PC-3 (cell line): Measurements from ENCODE around the gene COL27A1. TPM values are rescaled to one million over a fixed set of nuclear protein-coding genes. Genes with fewer than 3 reads are reported as not detected.

Source experiments
- ATAC-seq: fragments of 200-7000 bp; cut with Tn5 transposase; 2 replicates; pipeline ENCODE4 v1.9.1; 2020; ENCODE audit warnings: mild to moderate bottlenecking, moderate library complexity
- BruUV-seq: library from RNA; stranded (reverse); fragments of 400-500 nt; replicated peaks from 2 replicates; lab custom pipeline; 2021; lab: Mats Ljungman, UMichigan
- CTCF ChIA-PET: fragments of 300-600 bp; sonication (Branson Sonifier 250); formaldehyde crosslinking; loops from one replicate; lab custom pipeline; 2022; ENCODE audit warnings: antibody characterized with exemption; lab: Charles Lee
- POLR2A ChIA-PET: fragments of 300-600 bp; sonication (Branson Sonifier 250); formaldehyde crosslinking; loops from one replicate; lab custom pipeline; 2022; ENCODE audit warnings: antibody characterized with exemption; ENCODE audit not compliant: unreplicated experiment; lab: Charles Lee
- DNase-seq: peaks from one replicate; pipeline ENCODE4 v3.0.0-alpha.2; 2015
- H2AFZ ChIP-seq: fragments of 300-600 bp; sonication (generic); 2 replicates; pipeline ENCODE4 v1.6.0; 2016; ENCODE audit warnings: antibody characterized with exemption, low read length
- H3F3A ChIP-seq: fragments of 300-600 bp; sonication (generic); one replicate; pipeline ENCODE4 v1.6.0; 2017; ENCODE audit warnings: antibody characterized with exemption, low read length, control low read depth, mild to moderate bottlenecking; ENCODE audit not compliant: unreplicated experiment
- H3K27ac ChIP-seq: fragments of 300-600 bp; sonication (generic); 2 replicates; pipeline ENCODE4 v1.5.1; 2016; ENCODE audit warnings: mild to moderate bottlenecking, low read length
- H3K27me3 ChIP-seq: fragments of 300-600 bp; sonication (generic); 2 replicates; pipeline ENCODE4 v1.6.1; 2016; ENCODE audit warnings: low read length, mixed read lengths
- H3K36me3 ChIP-seq: fragments of 300-600 bp; sonication (generic); 2 replicates; pipeline ENCODE4 v1.6.1; 2016; ENCODE audit warnings: low read depth, mixed run types, low read length, mixed read lengths
- H3K4me1 ChIP-seq: fragments of 300-600 bp; sonication (generic); 2 replicates; pipeline ENCODE4 v1.5.1; 2016; ENCODE audit warnings: low read length; ENCODE audit not compliant: insufficient read depth
- H3K4me2 ChIP-seq: fragments of 300-600 bp; sonication (generic); 2 replicates; pipeline ENCODE4 v1.6.0; 2016; ENCODE audit warnings: low read length
- H3K4me3 ChIP-seq: fragments of 300-600 bp; sonication (generic); 2 replicates; pipeline ENCODE4 v1.5.1; 2016; ENCODE audit warnings: mild to moderate bottlenecking, low read length, mixed read lengths
- H3K79me2 ChIP-seq: fragments of 300-600 bp; sonication (generic); 2 replicates; pipeline ENCODE4 v1.6.1; 2017; ENCODE audit warnings: low read length, mixed read lengths
- H3K9ac ChIP-seq: fragments of 300-600 bp; sonication (generic); 2 replicates; pipeline ENCODE4 v1.6.0; 2016; ENCODE audit warnings: mild to moderate bottlenecking, low read length
- H3K9me2 ChIP-seq: fragments of 300-600 bp; sonication (generic); replicated peaks from 2 replicates; pipeline ENCODE4 v1.6.1; 2016; ENCODE audit warnings: mixed run types, low read length, mixed read lengths
- H3K9me3 ChIP-seq: fragments of 300-600 bp; sonication (generic); 2 replicates; pipeline ENCODE4 v1.6.1; 2016; ENCODE audit warnings: low read length, mixed read lengths
- H4K20me1 ChIP-seq: fragments of 300-600 bp; sonication (generic); 2 replicates; pipeline ENCODE4 v1.6.1; 2016; ENCODE audit warnings: low read length, mixed read lengths
- EZH2 ChIP-seq: fragments of 300-600 bp; sonication (generic); IDR thresholded peaks from one replicate; pipeline ENCODE4 v1.6.1; 2017; ENCODE audit warnings: antibody characterized with exemption, mild to moderate bottlenecking, low read length; ENCODE audit not compliant: unreplicated experiment
- EZH2phosphoT487 ChIP-seq: fragments of 300-600 bp; sonication (generic); IDR thresholded peaks from 2 replicates; pipeline ENCODE4 v1.6.1; 2018; ENCODE audit warnings: mild to moderate bottlenecking, antibody characterized with exemption, low read length, borderline replicate concordance
- intact Hi-C: fragments of 100-400 bp; cut with micrococcal nuclease; formaldehyde crosslinking; loops from 2 replicates; pipeline ENCODE4 v1.9.0; 2023
- total RNA-seq: library from RNA; depleted of rRNA; stranded (reverse); fragments of >200 nt; gene quantifications from 2 replicates; pipeline ENCODE4 v1.2.3, GENCODE V29; 2014
- TF ChIP-seq, protein P1 (sequence below): fragments of 300-600 bp; sonication (generic); conservative IDR thresholded peaks from 2 replicates; pipeline ENCODE4 v1.5.1; 2017; ENCODE audit warnings: antibody characterized with exemption, low read depth, mild to moderate bottlenecking, low read length

The COL27A1 gene
- total RNA-seq, 1 experiment from 2014 or later = 4.3 TPM

DNA sequence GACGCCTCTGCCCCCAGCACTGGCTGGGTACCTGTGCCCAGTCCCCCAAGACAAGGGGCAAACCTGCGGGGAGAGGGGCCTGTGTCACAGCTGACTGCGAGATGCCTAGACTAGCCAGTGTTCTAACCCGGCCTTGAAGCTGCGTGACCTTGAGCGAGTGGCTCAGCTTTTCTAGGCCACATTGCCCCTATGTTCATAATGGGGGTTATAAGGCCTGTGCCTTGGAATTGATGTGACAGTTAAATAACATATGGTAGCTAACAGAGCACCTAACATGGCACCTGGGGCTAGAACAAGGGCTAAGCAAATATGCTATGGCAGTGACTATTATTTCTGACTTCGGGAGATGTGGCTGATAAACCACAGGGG lies 22.8 kb upstream of the COL27A1 start:
- no peaks in the 10 kb centered on the region for H3K9me3 ChIP-seq
- ChIA-PET POLR2A (interaction anchor here (0.6 kb wide), 1 partner anchor 199 kb away, joined by 6 read pairs; no protein-coding TSS in a partner anchor), CTCF (no interaction called here)
- no peak overlapping the region for H3K4me3 ChIP-seq
- 0 out of 2 replicates have a peak, but pooled peaks cover 10% of the 10 kb centered on the region for H3K27me3 ChIP-seq
- H3F3A ChIP-seq = no peaks in the 10 kb centered on the region
- H3K4me1 ChIP-seq = no peaks in the 10 kb centered on the region
- no peaks in the 10 kb centered on the region for H3K79me2 ChIP-seq
- DNase-seq = no peak
- no peaks in the 10 kb centered on the region for H3K9me2 ChIP-seq
- ATAC-seq = no peak
- TF ChIP-seq, protein P1, sequence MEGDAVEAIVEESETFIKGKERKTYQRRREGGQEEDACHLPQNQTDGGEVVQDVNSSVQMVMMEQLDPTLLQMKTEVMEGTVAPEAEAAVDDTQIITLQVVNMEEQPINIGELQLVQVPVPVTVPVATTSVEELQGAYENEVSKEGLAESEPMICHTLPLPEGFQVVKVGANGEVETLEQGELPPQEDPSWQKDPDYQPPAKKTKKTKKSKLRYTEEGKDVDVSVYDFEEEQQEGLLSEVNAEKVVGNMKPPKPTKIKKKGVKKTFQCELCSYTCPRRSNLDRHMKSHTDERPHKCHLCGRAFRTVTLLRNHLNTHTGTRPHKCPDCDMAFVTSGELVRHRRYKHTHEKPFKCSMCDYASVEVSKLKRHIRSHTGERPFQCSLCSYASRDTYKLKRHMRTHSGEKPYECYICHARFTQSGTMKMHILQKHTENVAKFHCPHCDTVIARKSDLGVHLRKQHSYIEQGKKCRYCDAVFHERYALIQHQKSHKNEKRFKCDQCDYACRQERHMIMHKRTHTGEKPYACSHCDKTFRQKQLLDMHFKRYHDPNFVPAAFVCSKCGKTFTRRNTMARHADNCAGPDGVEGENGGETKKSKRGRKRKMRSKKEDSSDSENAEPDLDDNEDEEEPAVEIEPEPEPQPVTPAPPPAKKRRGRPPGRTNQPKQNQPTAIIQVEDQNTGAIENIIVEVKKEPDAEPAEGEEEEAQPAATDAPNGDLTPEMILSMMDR = no peak
- TF ChIP-seq EZH2 = no peak
- no peak for TF ChIP-seq EZH2phosphoT487
- H3K9ac ChIP-seq = no peak overlapping the region
- H3K4me2 ChIP-seq = no peak overlapping the region
- no peak overlapping the region for H2AFZ ChIP-seq
- BruUV-seq = no TSS peak
- no peak overlapping the region for H3K27ac ChIP-seq
- H4K20me1 ChIP-seq = no peaks in the 10 kb centered on the region
- no peaks in the 10 kb centered on the region for H3K36me3 ChIP-seq
- intact Hi-C loops = no loop called here

DNA sequence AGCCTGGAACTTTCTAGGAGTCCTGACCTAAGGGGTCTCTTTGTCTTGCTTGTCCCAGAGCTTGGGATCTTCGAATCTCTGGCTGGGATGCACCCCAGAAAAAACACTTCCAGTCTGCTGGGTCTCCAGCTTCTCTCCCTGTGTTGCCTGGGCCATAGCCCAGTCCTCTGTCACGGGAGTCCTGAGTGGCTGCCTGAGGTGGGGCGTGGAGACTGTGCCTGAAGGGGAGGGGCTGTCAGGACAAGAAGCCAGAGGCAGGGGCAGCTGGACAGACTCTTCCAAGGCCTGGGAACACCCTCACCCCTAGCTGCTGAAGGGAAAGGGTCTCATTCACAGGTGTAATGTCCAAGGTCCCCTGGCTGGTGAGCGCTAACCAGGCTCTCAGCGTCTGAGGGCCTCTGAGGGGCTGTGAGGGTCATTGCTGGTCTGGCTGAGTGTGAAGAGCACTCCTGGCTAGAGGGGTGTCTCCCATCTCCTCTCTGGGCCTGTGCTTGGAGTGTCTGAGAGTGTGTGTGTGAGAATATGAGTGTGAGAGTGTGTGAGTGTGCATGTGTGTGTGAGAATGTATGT lies 20.4 kb upstream of the COL27A1 start:
- H2AFZ ChIP-seq = no peak overlapping the region
- intact Hi-C loops = no loop called here
- TF ChIP-seq, protein P1 = no peak
- TF ChIP-seq EZH2phosphoT487 (no peak), EZH2 (no peak)
- no TSS peak for BruUV-seq
- H3K9ac ChIP-seq = no peak overlapping the region
- peaks cover 12% of the 10 kb centered on the region; the same call in 1 of the 2 replicates for H3K27me3 ChIP-seq
- no peaks in the 10 kb centered on the region for H3K4me1 ChIP-seq
- DNase-seq = no peak
- no peaks in the 10 kb centered on the region for H4K20me1 ChIP-seq
- no peak for ATAC-seq
- no peak overlapping the region for H3K4me2 ChIP-seq
- H3K27ac ChIP-seq = no peak overlapping the region
- CTCF ChIA-PET = no interaction called here
- H3F3A ChIP-seq = no peaks in the 10 kb centered on the region
- H3K9me2 ChIP-seq = no peaks in the 10 kb centered on the region
- no peaks in the 10 kb centered on the region for H3K9me3 ChIP-seq
- no peak overlapping the region for H3K4me3 ChIP-seq
- H3K36me3 ChIP-seq = no peaks in the 10 kb centered on the region
- H3K79me2 ChIP-seq = no peaks in the 10 kb centered on the region
- POLR2A ChIA-PET = no interaction called here

DNA sequence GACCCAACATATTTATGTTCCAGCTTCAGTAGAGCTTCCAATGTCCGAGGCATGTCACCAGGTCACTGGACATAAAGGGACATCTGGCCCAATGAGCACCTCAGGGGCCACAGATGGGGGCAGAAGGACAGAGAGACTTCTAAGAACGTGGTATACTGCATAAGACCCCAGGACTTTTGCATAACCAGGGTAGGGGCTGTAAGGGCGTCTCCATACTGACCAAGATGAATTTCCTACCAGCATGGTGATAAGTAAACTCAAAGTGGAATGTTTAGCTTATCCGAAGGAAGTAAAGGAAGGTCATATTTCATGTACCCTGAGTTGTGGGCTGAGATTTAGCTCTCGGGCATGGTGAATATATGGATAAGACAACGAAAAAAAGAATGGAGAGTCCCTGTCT lies 17.5 kb upstream of the COL27A1 start:
- H3F3A ChIP-seq = no peaks in the 10 kb centered on the region
- H3K27ac ChIP-seq = no peak overlapping the region
- no peaks in the 10 kb centered on the region for H4K20me1 ChIP-seq
- no peaks in the 10 kb centered on the region for H3K79me2 ChIP-seq
- no peaks in the 10 kb centered on the region for H3K4me1 ChIP-seq
- intact Hi-C loops = no loop called here
- H3K4me3 ChIP-seq = no peak overlapping the region
- H3K4me2 ChIP-seq = no peak overlapping the region
- ATAC-seq = no peak
- no peak overlapping the region for H3K9ac ChIP-seq
- TF ChIP-seq EZH2 (no peak), EZH2phosphoT487 (no peak)
- TF ChIP-seq, protein P1 = no peak
- H2AFZ ChIP-seq = no peak overlapping the region
- no peaks in the 10 kb centered on the region for H3K36me3 ChIP-seq
- no peaks in the 10 kb centered on the region for H3K9me3 ChIP-seq
- no peaks in the 10 kb centered on the region for H3K9me2 ChIP-seq
- CTCF ChIA-PET = no interaction called here
- DNase-seq = no peak
- BruUV-seq = no TSS peak
- POLR2A ChIA-PET = no interaction called here
- H3K27me3 ChIP-seq = peaks cover 21% of the 10 kb centered on the region; the same call in 1 of the 2 replicates
